Left lung (tissue), 10 donors: ENCODE data around the gene TCF19. TPM values are rescaled to one million over a fixed set of nuclear protein-coding genes. Genes with fewer than 3 reads are reported as not detected.
"Not testable (repeated sequence)": the region's sequence is repeated elsewhere in the genome, so short reads cannot be mapped to it uniquely, and the experiment has no call there.

Source experiments
- ATAC-seq: fragments of 200-7000 bp; cut with Tn5 transposase; one replicate; pipeline ENCODE4 v1.9.1; 2020; ENCODE audit warnings: moderate library complexity
- DNase-seq, 4 donors: peaks; one replicate each; pipeline ENCODE4 v3.0.0-alpha.2; 2013 to 2020
- H3K27ac ChIP-seq, 2 donors: fragments of 200-600 bp; sonication (generic) in 1 of 2; one replicate each; pipeline versions ENCODE4 v1.5.0 to v1.8.0; 2020 to 2021
- H3K27me3 ChIP-seq, 2 donors: fragments of 200-600 bp; sonication (generic) in 1 of 2; one replicate each; pipeline versions ENCODE4 v1.5.0 to v1.8.0; 2020 to 2021
- H3K36me3 ChIP-seq, 2 donors: fragments of 200-600 bp; sonication (generic) in 1 of 2; one replicate each; pipeline versions ENCODE4 v1.5.0 to v1.8.0; 2020 to 2021
- H3K4me1 ChIP-seq, 2 donors: fragments of 200-600 bp; one replicate each; pipeline ENCODE4 v1.8.0; 2021
- H3K4me3 ChIP-seq, 2 donors: fragments of 200-600 bp; sonication (generic) in 1 of 2; one replicate each; pipeline versions ENCODE4 v1.5.0 to v1.8.0; 2020 to 2021; ENCODE audit warnings: mild to moderate bottlenecking in 1 of 2
- H3K9me3 ChIP-seq, 2 donors: fragments of 200-600 bp; sonication (generic) in 1 of 2; one replicate each; pipeline versions ENCODE4 v1.5.0 to v1.8.0; 2020 to 2021
- CTCF ChIP-seq, 2 donors: fragments of 200-600 bp; sonication (generic) in 1 of 2; IDR thresholded peaks; one replicate each; pipeline versions ENCODE4 v1.5.0 to v1.8.0; 2021; ENCODE audit warnings: antibody characterized with exemption in 2 of 2
- intact Hi-C, 2 donors: fragments of 100-400 bp; cut with DNase I; formaldehyde crosslinking; loops; one replicate each; pipeline versions ENCODE4 v1.11.2 to v1.14.2; 2022
- polyA plus RNA-seq, 6 donors: library from polyadenylated mRNA; unstranded; fragments of 120-200 nt; gene quantifications; one replicate each; pipeline ENCODE4 v1.2.1, GENCODE V29; 2013; ENCODE audit not compliant: insufficient read length in 6 of 6
- total RNA-seq, 2 donors: library from RNA; stranded (reverse); fragmentation: NEBNext Ultra II Directional; extraction: Animal tissue kit (Norgen Biotek cat#: 25700); gene quantifications; one replicate each; pipeline ENCODE4 v1.2.1, GENCODE V29; 2021
- donor health status: DM: no; HTN: yes; CAD: no.
- donor health status: DM: no; HTN: no; CAD: no.

The TCF19 gene
- total and polyA plus RNA-seq, 8 donors, result 15.8 to 26.4 (median 18.2) TPM

GRCh38 chr6:31165986-31166385 lies 7.6 kb downstream of the TCF19 start:
- peaks cover 0 to 3% of the 10 kb centered on the region in 2 donors for H3K4me1 ChIP-seq
- ATAC-seq (no peak), DNase-seq (no peak)
- H3K9me3 ChIP-seq, result no peaks in the 10 kb centered on the region
- H3K27ac ChIP-seq, result no peak overlapping the region
- H3K36me3 ChIP-seq, result peaks cover 0 to 16% of the 10 kb centered on the region in 2 donors
- no peaks in the 10 kb centered on the region for H3K27me3 ChIP-seq
- no peak overlapping the region for H3K4me3 ChIP-seq
- no peak for TF ChIP-seq CTCF (IDR thresholded peaks at IDR 0.05)
- intact Hi-C loops, result no loop called here

- Histone ChIP-seq H3K4me3 (no peak overlapping the region), H3K9me3 (no peaks in the 10 kb centered on the region), H3K36me3 (no peaks in the 10 kb centered on the region), H3K27ac (no peak overlapping the region), H3K27me3 (no peaks in the 10 kb centered on the region), H3K4me1 (peaks cover 0 to 3% of the 10 kb centered on the region in 2 donors)
- intact Hi-C loops, result no loop called here
- TF ChIP-seq CTCF (IDR thresholded peaks at IDR 0.05), result no peak
- ATAC-seq, result no peak
- no peak for DNase-seq
Observed at GRCh38 chr6:31168606-31169005, 10.2 kb downstream of the TCF19 start.

GRCh38 chr6:31169123-31169857 lies 10.9 kb downstream of the TCF19 start:
- DNase-seq (no peak), ATAC-seq (no peak)
- Histone ChIP-seq H3K9me3 (no peaks in the 10 kb centered on the region), H3K27me3 (no peaks in the 10 kb centered on the region), H3K4me1 (no peaks in the 10 kb centered on the region), H3K27ac (no peak overlapping the region), H3K36me3 (no peaks in the 10 kb centered on the region), H3K4me3 (no peak overlapping the region)
- TF ChIP-seq CTCF (IDR thresholded peaks at IDR 0.05), result no peak
- intact Hi-C loops, result no loop called here

- H3K27me3 ChIP-seq, H3K36me3 ChIP-seq, H3K27ac ChIP-seq, H3K4me1 ChIP-seq, intact Hi-C loops, H3K4me3 ChIP-seq, H3K9me3 ChIP-seq, ATAC-seq, DNase-seq: not testable (repeated sequence)
Observed at GRCh38 chr6:31169858-31170599, 11.6 kb downstream of the TCF19 start.

GRCh38 chr6:31170600-31170881 lies 12.2 kb downstream of the TCF19 start, which contains the start of gene POU5F1:
TSS of gene POU5F1 (minus strand) at chr6:31170682. CDS start at chr6:31170620, 62 bp downstream.
- H3K4me1 ChIP-seq, result no peaks in the 10 kb centered on the region
- no peak for DNase-seq
- intact Hi-C loops, result no loop called here
- no peaks in the 10 kb centered on the region for H3K27me3 ChIP-seq
- no peaks in the 10 kb centered on the region for H3K36me3 ChIP-seq
- H3K4me3 ChIP-seq, result no peak within 1 kb of the TSS
- H3K27ac ChIP-seq, result no peak within 1 kb of the TSS
- TF ChIP-seq CTCF (IDR thresholded peaks at IDR 0.05), result no peak
- no peak for ATAC-seq
- no peaks in the 10 kb centered on the region for H3K9me3 ChIP-seq
